ENCODE data around the gene TTC7B.

GRCh38 chr14:90747909-90748308, 68.3 kb downstream of the TTC7B start:
- no peak for TF ChIP-seq RAD21 (IDR thresholded peaks at IDR 0.05; ENCODE audit: low read depth)
- no peak for TF ChIP-seq CEBPB (IDR thresholded peaks at IDR 0.05)
- no peak for TF ChIP-seq EGR1 (IDR thresholded peaks at IDR 0.05)
- TF ChIP-seq CREB1 (IDR thresholded peaks at IDR 0.05; ENCODE audit: low read depth): no peak
- TF ChIP-seq TAF1 (IDR thresholded peaks at IDR 0.05; ENCODE audit: low read depth): no peak
